Suprapubic skin (tissue), 4 donors: ENCODE measurements around the gene SPACA6. TPM values are rescaled to one million over a fixed set of nuclear protein-coding genes. Genes with fewer than 3 reads are reported as not detected.

Source experiments
- DNase-seq, 2 donors: peaks; one replicate each; pipeline ENCODE4 v3.0.0-alpha.2; 2019; ENCODE audit warnings: low spot score in 2 of 2
- H3K27ac ChIP-seq: fragments of 200-600 bp; sonication (generic); one replicate; pipeline ENCODE4 v1.5.1; 2019
- H3K27me3 ChIP-seq: fragments of 200-600 bp; sonication (generic); one replicate; pipeline ENCODE4 v1.5.1; 2019
- H3K36me3 ChIP-seq: fragments of 200-600 bp; sonication (generic); one replicate; pipeline ENCODE4 v1.5.1; 2019
- H3K4me1 ChIP-seq: fragments of 200-600 bp; sonication (generic); one replicate; pipeline ENCODE4 v1.5.1; 2019
- H3K4me3 ChIP-seq: fragments of 200-600 bp; sonication (generic); one replicate; pipeline ENCODE4 v1.5.1; 2019; ENCODE audit warnings: mild to moderate bottlenecking
- H3K9me3 ChIP-seq: fragments of 200-600 bp; sonication (generic); one replicate; pipeline ENCODE4 v1.5.1; 2019
- CTCF ChIP-seq, 2 donors: fragments of 200-600 bp in 1 of 2; fragments of 450-650 bp in 1 of 2; sonication (generic) in 1 of 2; IDR thresholded peaks; one replicate each; pipeline ENCODE4 v1.5.1; 2016 to 2019; ENCODE audit warnings: antibody characterized with exemption in 2 of 2, mild to moderate bottlenecking in 1 of 2, moderate library complexity in 1 of 2
- EP300 ChIP-seq: sonication (generic); formaldehyde crosslinking; IDR thresholded peaks from one replicate; pipeline ENCODE4 v1.6.1; 2017; ENCODE audit warnings: antibody characterized with exemption
- POLR2A ChIP-seq, 2 donors: fragments of 450-650 bp; IDR thresholded peaks; one replicate each; pipeline ENCODE4 v1.6.1; 2017; ENCODE audit warnings: antibody characterized with exemption in 2 of 2, mild to moderate bottlenecking in 2 of 2, moderate library complexity in 2 of 2
- POLR2AphosphoS5 ChIP-seq, 3 donors: sonication (generic); formaldehyde crosslinking; IDR thresholded peaks; one replicate each; pipeline ENCODE4 v1.6.1; 2017; ENCODE audit warnings: antibody characterized with exemption in 3 of 3
- WGBS: methylation state at CpG from one replicate; pipeline ENCODE4 v1.1.5; 2018; 5-methylcytosine and 5-hydroxymethylcytosine counted together
- total RNA-seq, 4 donors: library from RNA; depleted of rRNA; stranded (reverse); fragments of >200 nt; gene quantifications; one replicate each; pipeline ENCODE4 v1.1.0, GENCODE V29; 2016

Gene SPACA6
- total RNA-seq, 4 donors from 2014 or later: 3.1 to 23.2 (median 7.8) TPM

- Histone ChIP-seq H3K4me3 (no peak overlapping the region), H3K27me3 (no peaks in the 10 kb centered on the region), H3K27ac (no peak overlapping the region), H3K9me3 (no peaks in the 10 kb centered on the region), H3K4me1 (peaks cover 23% of the 10 kb centered on the region), H3K36me3 (peaks cover 41% of the 10 kb centered on the region)
- TF ChIP-seq POLR2A (IDR thresholded peaks at IDR 0.05) (no peak), CTCF (IDR thresholded peaks at IDR 0.05) (no peak), POLR2AphosphoS5 (IDR thresholded peaks at IDR 0.05) (no peak), EP300 (no peak)
- 100% methylated on average over 5 of the region's 5 CpGs for WGBS
- peak in 1 of 2 donors; percentile 21 for DNase-seq
These were observed 5.2 kb downstream of the SPACA6 start for GRCh38 chr19:51698296-51698695.

DNA sequence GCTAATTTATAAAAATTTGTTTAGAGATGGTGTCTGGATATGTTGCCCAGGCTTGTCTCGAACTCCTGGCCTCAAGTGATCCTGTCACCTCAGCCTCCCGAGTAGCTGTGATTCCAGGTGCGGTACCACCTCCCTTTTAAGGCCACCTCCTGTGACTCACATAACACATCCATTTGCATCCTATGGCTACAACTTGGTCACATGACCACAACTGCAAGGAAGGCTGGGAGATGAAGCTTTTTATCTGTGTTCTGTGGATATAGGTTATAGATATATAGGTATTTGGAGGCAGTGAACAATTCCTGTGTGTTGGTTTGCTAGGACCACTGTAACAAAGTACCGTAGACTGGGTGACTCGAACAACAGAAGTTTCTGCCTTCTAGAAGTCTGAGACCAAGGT, 6.0 kb downstream of the SPACA6 start:
- H3K4me3 ChIP-seq: no peak overlapping the region
- peaks cover 35% of the 10 kb centered on the region for H3K36me3 ChIP-seq
- WGBS: 82% methylated on average over 5 of the region's 5 CpGs
- DNase-seq: no peak
- no peak overlapping the region for H3K27ac ChIP-seq
- H3K4me1 ChIP-seq: peaks cover 30% of the 10 kb centered on the region
- H3K9me3 ChIP-seq: no peaks in the 10 kb centered on the region
- TF ChIP-seq CTCF (IDR thresholded peaks at IDR 0.05): no peak
- TF ChIP-seq POLR2AphosphoS5 (IDR thresholded peaks at IDR 0.05): no peak
- no peaks in the 10 kb centered on the region for H3K27me3 ChIP-seq

DNA sequence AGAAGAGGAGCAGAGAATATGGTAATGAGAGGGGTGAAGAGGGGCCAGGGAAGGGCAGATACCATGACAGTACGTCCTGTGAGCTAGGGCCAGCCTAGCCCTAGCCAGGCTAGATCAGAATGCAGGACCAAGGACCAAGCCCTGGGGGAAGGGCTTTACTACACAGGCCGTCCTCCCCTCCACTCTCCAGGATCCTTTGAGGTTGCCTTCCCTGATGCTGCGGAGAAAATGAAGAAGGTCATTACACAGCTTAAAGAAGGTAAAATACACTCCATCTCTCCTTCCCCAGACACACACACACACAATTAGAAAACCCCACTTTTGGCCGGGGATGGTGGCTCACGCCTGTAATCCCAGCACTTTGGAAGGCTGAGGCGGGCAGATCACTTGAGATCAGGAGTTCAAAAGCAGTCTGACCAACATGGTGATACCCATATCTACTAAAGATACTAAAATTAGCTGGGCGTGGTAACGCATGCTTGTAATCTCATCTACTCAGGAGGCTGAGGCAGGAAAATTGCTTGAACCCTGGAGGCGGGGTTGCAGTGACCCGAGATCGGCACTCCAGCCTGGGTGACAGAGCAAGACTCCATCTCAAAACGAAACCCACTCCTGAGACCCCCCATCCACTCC, 8.5 kb downstream of the SPACA6 start:
- H3K36me3 ChIP-seq: peaks cover 27% of the 10 kb centered on the region
- H3K4me3 ChIP-seq: no peak overlapping the region
- H3K27me3 ChIP-seq: no peaks in the 10 kb centered on the region
- H3K4me1 ChIP-seq: peaks cover 38% of the 10 kb centered on the region
- WGBS: 64% methylated on average over 12 of the region's 12 CpGs
- peak overlapping the region; percentile 86 for H3K27ac ChIP-seq
- no peaks in the 10 kb centered on the region for H3K9me3 ChIP-seq
- DNase-seq: no peak
- TF ChIP-seq POLR2AphosphoS5 (IDR thresholded peaks at IDR 0.05) (no peak), CTCF (IDR thresholded peaks at IDR 0.05) (no peak), EP300 (no peak), POLR2A (IDR thresholded peaks at IDR 0.05) (no peak)

- 48% methylated on average over 19 of the region's 27 CpGs for WGBS
- peak overlapping the region; percentile 66 for H3K4me3 ChIP-seq
- H3K27ac ChIP-seq: peak overlapping the region; percentile 86
- no peaks in the 10 kb centered on the region for H3K9me3 ChIP-seq
- no peak for TF ChIP-seq CTCF (IDR thresholded peaks at IDR 0.05)
- TF ChIP-seq EP300: no peak
- TF ChIP-seq POLR2A (IDR thresholded peaks at IDR 0.05): no peak
- no peak for TF ChIP-seq POLR2AphosphoS5 (IDR thresholded peaks at IDR 0.05)
- H3K27me3 ChIP-seq: no peaks in the 10 kb centered on the region
- H3K36me3 ChIP-seq: peaks cover 25% of the 10 kb centered on the region
- peaks cover 38% of the 10 kb centered on the region for H3K4me1 ChIP-seq
- DNase-seq: peak; percentile 92 to 93
These were observed 9.1 kb downstream of the SPACA6 start for GRCh38 chr19:51702103-51702824.

- H3K36me3 ChIP-seq: peaks cover 22% of the 10 kb centered on the region
- peak overlapping the region; percentile 86 for H3K27ac ChIP-seq
- H3K4me3 ChIP-seq: peak overlapping the region; percentile 66
- 21% methylated on average over 43 of the region's 46 CpGs for WGBS
- H3K4me1 ChIP-seq: peaks cover 38% of the 10 kb centered on the region
- H3K9me3 ChIP-seq: no peaks in the 10 kb centered on the region
- DNase-seq: peak; percentile 81 to 83
- no peaks in the 10 kb centered on the region for H3K27me3 ChIP-seq
- TF ChIP-seq EP300 (no peak), CTCF (IDR thresholded peaks at IDR 0.05) (no peak), POLR2AphosphoS5 (IDR thresholded peaks at IDR 0.05) (no peak), POLR2A (IDR thresholded peaks at IDR 0.05) (no peak)
These were observed 9.9 kb downstream of the SPACA6 start for GRCh38 chr19:51702825-51703574.
